ENCODE data around the gene DNAH11.
"Not testable (repeated sequence)": the region's sequence is repeated elsewhere in the genome, so short reads cannot be mapped to it uniquely, and the experiment has no call there.

DNAH11 gene

GRCh38 chr7:21782996-21783395 lies 240.2 kb downstream of the DNAH11 start:
- no peaks in the 10 kb centered on the region for H3K4me1 Mint-ChIP-seq
- no peak for DNase-seq
- ATAC-seq, result no peak
- H3K4me3 Mint-ChIP-seq, result no peak overlapping the region
- no peaks in the 10 kb centered on the region for H3K9me3 Mint-ChIP-seq
- no peaks in the 10 kb centered on the region for H3K27me3 Mint-ChIP-seq
- no peak overlapping the region for H3K27ac Mint-ChIP-seq

- H3K9me3 Mint-ChIP-seq, result no peaks in the 10 kb centered on the region
- no peak overlapping the region for H3K27ac Mint-ChIP-seq
- no peak for ATAC-seq
- H3K27me3 Mint-ChIP-seq, result no peaks in the 10 kb centered on the region
- H3K4me3 Mint-ChIP-seq, result no peak overlapping the region
- H3K4me1 Mint-ChIP-seq, result no peaks in the 10 kb centered on the region
- DNase-seq, result no peak
These were observed 242.2 kb downstream of the DNAH11 start for GRCh38 chr7:21784989-21785388.

- H3K4me1 Mint-ChIP-seq, result no peaks in the 10 kb centered on the region
- no peak overlapping the region for H3K27ac Mint-ChIP-seq
- no peak for DNase-seq
- H3K27me3 Mint-ChIP-seq, result no peaks in the 10 kb centered on the region
- ATAC-seq, result no peak
- peaks cover 0 to 7% of the 10 kb centered on the region in 2 donors for H3K9me3 Mint-ChIP-seq
- no peak overlapping the region for H3K4me3 Mint-ChIP-seq
These were observed 263.0 kb downstream of the DNAH11 start for GRCh38 chr7:21805791-21806190.

GRCh38 chr7:21806388-21806787 lies 263.5 kb downstream of the DNAH11 start:
- Mint-ChIP-seq H3K4me1 (no peaks in the 10 kb centered on the region), H3K27ac (no peak overlapping the region), H3K9me3 (peaks cover 0 to 7% of the 10 kb centered on the region in 2 donors), H3K4me3 (no peak overlapping the region), H3K27me3 (no peaks in the 10 kb centered on the region)
- ATAC-seq (no peak), DNase-seq (no peak)

GRCh38 chr7:21819048-21819447 lies 276.2 kb downstream of the DNAH11 start:
- DNase-seq (no peak), ATAC-seq (no peak)
- no peak overlapping the region for H3K27ac Mint-ChIP-seq
- H3K27me3 Mint-ChIP-seq, result no peaks in the 10 kb centered on the region
- no peak overlapping the region for H3K4me3 Mint-ChIP-seq
- peaks cover 0 to 8% of the 10 kb centered on the region in 2 donors for H3K9me3 Mint-ChIP-seq
- H3K4me1 Mint-ChIP-seq, result peaks cover 8% of the 10 kb centered on the region

- Mint-ChIP-seq H3K9me3 (no peaks in the 10 kb centered on the region), H3K27ac (no peak overlapping the region), H3K27me3 (no peaks in the 10 kb centered on the region), H3K4me1 (peaks cover 6% of the 10 kb centered on the region), H3K4me3 (no peak overlapping the region)
- no peak for DNase-seq
- ATAC-seq, result no peak
These were observed 286.0 kb downstream of the DNAH11 start for GRCh38 chr7:21828841-21829240.

- DNase-seq, result no peak
- no peak overlapping the region for H3K4me3 Mint-ChIP-seq
- no peaks in the 10 kb centered on the region for H3K9me3 Mint-ChIP-seq
These were observed 286.9 kb downstream of the DNAH11 start for GRCh38 chr7:21829731-21830130.

GRCh38 chr7:21844742-21845141 lies 301.9 kb downstream of the DNAH11 start:
- peaks cover 0 to 9% of the 10 kb centered on the region in 2 donors for H3K9me3 Mint-ChIP-seq
- no peaks in the 10 kb centered on the region for H3K4me1 Mint-ChIP-seq
- H3K27me3 Mint-ChIP-seq, result no peaks in the 10 kb centered on the region
- DNase-seq (no peak), ATAC-seq (no peak)
- no peak overlapping the region for H3K4me3 Mint-ChIP-seq
- H3K27ac Mint-ChIP-seq, result no peak overlapping the region

More at GRCh38 chr7:21829731-21830130, 286.9 kb downstream of the DNAH11 start:
- Mint-ChIP-seq H3K4me1 (peaks cover 6% of the 10 kb centered on the region), H3K27me3 (no peaks in the 10 kb centered on the region), H3K27ac (no peak overlapping the region)
- ATAC-seq, result no peak

- peak overlapping the region in 1 of 2 donors; percentile 44 for H3K4me3 Mint-ChIP-seq
- no peak overlapping the region for H3K27ac Mint-ChIP-seq
- peaks cover 21% of the 10 kb centered on the region for H3K4me1 Mint-ChIP-seq
These were observed 307.9 kb downstream of the DNAH11 start for GRCh38 chr7:21850531-21851285.

GRCh38 chr7:21851559-21851967 lies 308.7 kb downstream of the DNAH11 start:
- Mint-ChIP-seq H3K4me3 (peak overlapping the region; percentile 44 to 54), H3K27ac (peak overlapping the region; percentile 12 to 85), H3K27me3 (no peaks in the 10 kb centered on the region), H3K4me1 (peaks cover 21% of the 10 kb centered on the region), H3K9me3 (peaks cover 10 to 18% of the 10 kb centered on the region in 2 donors)
- ATAC-seq (peak; percentile 28), DNase-seq (no peak)

More at GRCh38 chr7:21850531-21851285, 307.9 kb downstream of the DNAH11 start:
- H3K9me3 Mint-ChIP-seq, result peaks cover 10 to 18% of the 10 kb centered on the region in 2 donors
- H3K27me3 Mint-ChIP-seq, result no peaks in the 10 kb centered on the region
- no peak for ATAC-seq
- DNase-seq, result no peak

- not testable (repeated sequence) for ATAC-seq, H3K9me3 Mint-ChIP-seq, H3K27ac Mint-ChIP-seq, H3K4me3 Mint-ChIP-seq, DNase-seq, H3K27me3 Mint-ChIP-seq, H3K4me1 Mint-ChIP-seq
These were observed 322.9 kb downstream of the DNAH11 start for GRCh38 chr7:21865631-21866204.

GRCh38 chr7:21866731-21867130 lies 323.9 kb downstream of the DNAH11 start:
- no peak for ATAC-seq
- Mint-ChIP-seq H3K4me1 (no peaks in the 10 kb centered on the region), H3K27ac (no peak overlapping the region), H3K9me3 (no peaks in the 10 kb centered on the region), H3K27me3 (no peaks in the 10 kb centered on the region), H3K4me3 (no peak overlapping the region)
- no peak for DNase-seq

GRCh38 chr7:21867226-21867625 lies 324.4 kb downstream of the DNAH11 start:
- H3K27ac Mint-ChIP-seq, result no peak overlapping the region

GRCh38 chr7:21867816-21868575 lies 325.2 kb downstream of the DNAH11 start:
- no peak for ATAC-seq
- H3K27ac Mint-ChIP-seq, result no peak overlapping the region
- no peaks in the 10 kb centered on the region for H3K4me1 Mint-ChIP-seq
- H3K27me3 Mint-ChIP-seq, result no peaks in the 10 kb centered on the region
- no peak for DNase-seq
- no peak overlapping the region for H3K4me3 Mint-ChIP-seq
- H3K9me3 Mint-ChIP-seq, result no peaks in the 10 kb centered on the region

More at GRCh38 chr7:21867226-21867625, 324.4 kb downstream of the DNAH11 start:
- no peak for ATAC-seq
- Mint-ChIP-seq H3K4me3 (no peak overlapping the region), H3K4me1 (no peaks in the 10 kb centered on the region), H3K27me3 (no peaks in the 10 kb centered on the region), H3K9me3 (no peaks in the 10 kb centered on the region)
- no peak for DNase-seq

GRCh38 chr7:21868576-21868850 lies 325.7 kb downstream of the DNAH11 start:
- Mint-ChIP-seq H3K27ac (no peak overlapping the region), H3K4me1 (no peaks in the 10 kb centered on the region), H3K9me3 (no peaks in the 10 kb centered on the region), H3K27me3 (no peaks in the 10 kb centered on the region), H3K4me3 (no peak overlapping the region)
- no peak for DNase-seq
- no peak for ATAC-seq

- Mint-ChIP-seq H3K9me3 (peaks cover 0 to 4% of the 10 kb centered on the region in 2 donors), H3K4me1 (no peaks in the 10 kb centered on the region)
- no peak for DNase-seq
These were observed 327.1 kb downstream of the DNAH11 start for GRCh38 chr7:21869785-21870402.

More at GRCh38 chr7:21869785-21870402, 327.1 kb downstream of the DNAH11 start:
- Mint-ChIP-seq H3K27ac (no peak overlapping the region), H3K4me3 (no peak overlapping the region), H3K27me3 (no peaks in the 10 kb centered on the region)
- ATAC-seq, result no peak
